ENCODE data around the gene HEXD. TPM values are rescaled to one million over a fixed set of nuclear protein-coding genes. Genes with fewer than 3 reads are reported as not detected.
"Not testable (repeated sequence)": the region's sequence is repeated elsewhere in the genome, so short reads cannot be mapped to it uniquely, and the experiment has no call there.

The HEXD gene
- polyA plus RNA-seq, 1 experiment: 9.1 TPM

- ChIA-PET CTCF (no interaction called here), POLR2A (no interaction called here)
- no peak for DNase-seq (ENCODE audit: low read depth, low spot score)
- no peak for TF ChIP-seq CTCF (IDR thresholded peaks at IDR 0.05; ENCODE audit: low read depth, low read length)
- peaks cover 4% of the 10 kb centered on the region; the same call in 1 of the 2 replicates for H3K9me3 ChIP-seq (ENCODE audit: control insufficient read depth, insufficient read depth, low read length)
- H3K27me3 ChIP-seq (ENCODE audit: control insufficient read depth, insufficient read depth, low read length): peaks cover 55% of the 10 kb centered on the region
- H3K27ac ChIP-seq (ENCODE audit: low read depth, low read length): no peak overlapping the region
- no peak overlapping the region for H3K4me3 ChIP-seq (ENCODE audit: low read depth, low read length)
These were observed 45.7 kb upstream of the HEXD start for GRCh38 chr17:82372249-82373071.

GRCh38 chr17:82373072-82373452 lies 45.1 kb upstream of the HEXD start:
- POLR2A ChIA-PET; H3K4me3 ChIP-seq (ENCODE audit: low read depth, low read length); H3K9me3 ChIP-seq (ENCODE audit: control insufficient read depth, insufficient read depth, low read length); DNase-seq (ENCODE audit: low read depth, low spot score); H3K27ac ChIP-seq (ENCODE audit: low read depth, low read length): not testable (repeated sequence)
- peaks cover 57% of the 10 kb centered on the region for H3K27me3 ChIP-seq (ENCODE audit: control insufficient read depth, insufficient read depth, low read length)
- CTCF ChIA-PET: interaction anchor here (0.6 kb wide), 1 partner anchor 135 kb away, joined by 3 read pairs; no protein-coding TSS in a partner anchor

- no peak overlapping the region for H3K4me3 ChIP-seq (ENCODE audit: low read depth, low read length)
- ChIA-PET POLR2A (no interaction called here), CTCF (interaction anchor here (0.6 kb wide), 1 partner anchor 136 kb away, joined by 3 read pairs; no protein-coding TSS in a partner anchor)
- TF ChIP-seq CTCF (IDR thresholded peaks at IDR 0.05; ENCODE audit: low read depth, low read length): no peak
- DNase-seq (ENCODE audit: low read depth, low spot score): no peak
- peaks cover 4% of the 10 kb centered on the region; the same call in 1 of the 2 replicates for H3K9me3 ChIP-seq (ENCODE audit: control insufficient read depth, insufficient read depth, low read length)
- H3K27me3 ChIP-seq (ENCODE audit: control insufficient read depth, insufficient read depth, low read length): peaks cover 63% of the 10 kb centered on the region
- H3K27ac ChIP-seq (ENCODE audit: low read depth, low read length): no peak overlapping the region
These were observed 44.2 kb upstream of the HEXD start for GRCh38 chr17:82373731-82374625.

GRCh38 chr17:82374626-82375331 lies 43.4 kb upstream of the HEXD start:
- Histone ChIP-seq H3K27ac (ENCODE audit: low read depth, low read length) (no peak overlapping the region), H3K9me3 (ENCODE audit: control insufficient read depth, insufficient read depth, low read length) (peaks cover 4% of the 10 kb centered on the region; the same call in 1 of the 2 replicates), H3K27me3 (ENCODE audit: control insufficient read depth, insufficient read depth, low read length) (peaks cover 60% of the 10 kb centered on the region), H3K4me3 (ENCODE audit: low read depth, low read length) (no peak overlapping the region)
- no peak for DNase-seq (ENCODE audit: low read depth, low spot score)
- ChIA-PET CTCF (no interaction called here), POLR2A (no interaction called here)
- TF ChIP-seq CTCF (IDR thresholded peaks at IDR 0.05; ENCODE audit: low read depth, low read length): no peak

- TF ChIP-seq CTCF (IDR thresholded peaks at IDR 0.05; ENCODE audit: low read depth, low read length): no peak
- CTCF ChIA-PET: no interaction called here
- Histone ChIP-seq H3K4me3 (ENCODE audit: low read depth, low read length) (no peak overlapping the region), H3K27ac (ENCODE audit: low read depth, low read length) (no peak overlapping the region), H3K27me3 (ENCODE audit: control insufficient read depth, insufficient read depth, low read length) (peaks cover 56% of the 10 kb centered on the region), H3K9me3 (ENCODE audit: control insufficient read depth, insufficient read depth, low read length) (peaks cover 4% of the 10 kb centered on the region; the same call in 1 of the 2 replicates)
- POLR2A ChIA-PET: interaction anchor here (0.6 kb wide), 1 partner anchor 122 kb away, joined by 11 read pairs; no protein-coding TSS in a partner anchor
- DNase-seq (ENCODE audit: low read depth, low spot score): no peak
These were observed 42.6 kb upstream of the HEXD start for GRCh38 chr17:82375359-82376041.
